Mucosa of descending colon (tissue), 3 donors: ENCODE measurements around the gene PODXL. TPM values are rescaled to one million over a fixed set of nuclear protein-coding genes. Genes with fewer than 3 reads are reported as not detected.
A peak's percentile ranks its signal among the peaks of the same experiment; 100 is the strongest.

ENCODE experiments used
- ATAC-seq: fragments of 200-7000 bp; cut with Tn5 transposase; one replicate; pipeline ENCODE4 v1.9.1; 2020; ENCODE audit warnings: mild to moderate bottlenecking, moderate library complexity
- DNase-seq, 3 donors: peaks; one replicate each; pipeline ENCODE4 v3.0.0-alpha.2; 2020
- H3K36me3 ChIP-seq: fragments of 200-600 bp; one replicate; pipeline ENCODE4 v1.8.0; 2021; ENCODE audit warnings: low read depth, mild to moderate bottlenecking
- H3K4me1 ChIP-seq: fragments of 200-600 bp; one replicate; pipeline ENCODE4 v1.8.0; 2021; ENCODE audit warnings: low read depth, mild to moderate bottlenecking
- H3K4me3 ChIP-seq: fragments of 200-600 bp; one replicate; pipeline ENCODE4 v1.8.0; 2021; ENCODE audit warnings: mild to moderate bottlenecking
- H3K9me3 ChIP-seq: fragments of 200-600 bp; one replicate; pipeline ENCODE4 v1.8.0; 2021; ENCODE audit warnings: mild to moderate bottlenecking
- intact Hi-C, 2 donors: fragments of 100-400 bp; cut with DNase I in 1 of 2; cut with micrococcal nuclease in 1 of 2; formaldehyde crosslinking; loops; one replicate each; pipeline versions ENCODE4 v1.11.0 to v1.11.1; 2022; cut with DNase I, micrococcal nuclease
- total RNA-seq, 3 donors: library from RNA; stranded (reverse); fragmentation: NEBNext Ultra II Directional in 2 of 3; extraction: Animal tissue kit (Norgen Biotek cat#: 25700) in 2 of 3; gene quantifications; one replicate each; pipeline versions ENCODE4 v1.2.1 to v1.2.4, GENCODE V29; 2021 to 2023
- TF ChIP-seq, protein P1 (sequence below): fragments of 200-600 bp; IDR thresholded peaks from one replicate; pipeline ENCODE4 v1.8.0; 2022; ENCODE audit warnings: antibody characterized with exemption, mild to moderate bottlenecking
- donor health status: DM: no; HTN: no; CAD: no; lungs with moderate emphysema.
- donor health status: DM: no; HTN: no; CAD: no.
- donor health status: DM: no; HTN: yes; CAD: no.

PODXL gene
- total RNA-seq, 3 donors from 2014 or later, result 11.8 to 25.6 (median 12.8) TPM

GRCh38 chr7:131587315-131587923 lies 31.0 kb upstream of the PODXL start:
- TF ChIP-seq, protein P1, sequence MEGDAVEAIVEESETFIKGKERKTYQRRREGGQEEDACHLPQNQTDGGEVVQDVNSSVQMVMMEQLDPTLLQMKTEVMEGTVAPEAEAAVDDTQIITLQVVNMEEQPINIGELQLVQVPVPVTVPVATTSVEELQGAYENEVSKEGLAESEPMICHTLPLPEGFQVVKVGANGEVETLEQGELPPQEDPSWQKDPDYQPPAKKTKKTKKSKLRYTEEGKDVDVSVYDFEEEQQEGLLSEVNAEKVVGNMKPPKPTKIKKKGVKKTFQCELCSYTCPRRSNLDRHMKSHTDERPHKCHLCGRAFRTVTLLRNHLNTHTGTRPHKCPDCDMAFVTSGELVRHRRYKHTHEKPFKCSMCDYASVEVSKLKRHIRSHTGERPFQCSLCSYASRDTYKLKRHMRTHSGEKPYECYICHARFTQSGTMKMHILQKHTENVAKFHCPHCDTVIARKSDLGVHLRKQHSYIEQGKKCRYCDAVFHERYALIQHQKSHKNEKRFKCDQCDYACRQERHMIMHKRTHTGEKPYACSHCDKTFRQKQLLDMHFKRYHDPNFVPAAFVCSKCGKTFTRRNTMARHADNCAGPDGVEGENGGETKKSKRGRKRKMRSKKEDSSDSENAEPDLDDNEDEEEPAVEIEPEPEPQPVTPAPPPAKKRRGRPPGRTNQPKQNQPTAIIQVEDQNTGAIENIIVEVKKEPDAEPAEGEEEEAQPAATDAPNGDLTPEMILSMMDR, result no peak
- ATAC-seq (no peak), DNase-seq (no peak)
- Histone ChIP-seq H3K4me3 (no peak overlapping the region), H3K36me3 (no peaks in the 10 kb centered on the region), H3K4me1 (no peaks in the 10 kb centered on the region), H3K9me3 (no peaks in the 10 kb centered on the region)
- intact Hi-C loops, result no loop called here

DNA sequence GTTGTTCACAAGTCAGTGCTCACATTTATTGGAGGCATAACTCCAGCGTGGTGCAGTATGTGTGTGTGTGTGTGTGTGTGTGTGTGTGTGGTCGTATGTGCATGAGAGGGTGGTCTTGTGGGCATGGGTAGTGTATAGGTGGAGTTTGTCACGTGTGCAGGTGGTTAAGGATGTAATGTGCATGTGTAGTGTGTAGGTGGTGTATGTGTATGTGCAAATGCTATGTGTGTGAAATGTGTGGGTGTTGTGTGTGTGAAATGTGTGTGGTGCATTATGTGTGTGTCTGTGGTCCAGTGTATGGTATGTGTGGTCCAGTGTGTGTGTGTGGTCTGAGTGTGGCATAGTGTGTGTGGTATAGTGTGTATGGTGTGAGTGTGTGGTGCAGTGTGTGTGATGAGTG lies 30.3 kb upstream of the PODXL start:
- TF ChIP-seq, protein P1, result no peak
- H3K4me1 ChIP-seq, result no peaks in the 10 kb centered on the region
- no peaks in the 10 kb centered on the region for H3K36me3 ChIP-seq
- DNase-seq (no peak), ATAC-seq (no peak)
- intact Hi-C loops, result no loop called here
- no peaks in the 10 kb centered on the region for H3K9me3 ChIP-seq
- H3K4me3 ChIP-seq, result no peak overlapping the region

DNA sequence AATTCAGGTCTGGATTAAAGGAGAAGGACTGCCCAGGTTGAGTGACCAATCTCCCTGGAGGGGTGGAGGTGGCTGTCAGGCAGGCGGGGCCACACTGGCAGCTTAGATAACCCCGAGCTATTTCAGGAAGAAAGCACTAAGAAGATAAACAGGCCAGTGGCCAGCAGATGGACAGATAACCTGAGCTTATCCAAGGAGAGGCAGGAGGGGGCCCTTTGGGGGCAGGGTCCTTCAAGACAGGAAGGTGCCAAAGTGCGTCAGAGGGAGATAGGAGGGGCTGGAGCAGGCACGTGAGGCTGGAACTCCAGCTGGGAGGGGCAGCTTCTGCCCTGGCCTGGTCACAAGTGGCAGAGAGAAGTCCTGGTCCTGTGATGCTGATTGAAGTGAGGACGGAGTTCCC lies 29.8 kb upstream of the PODXL start:
- DNase-seq, result peak in 2 of 3 donors; percentile 35 to 53
- TF ChIP-seq, protein P1, result no peak
- intact Hi-C loops, result no loop called here
- H3K9me3 ChIP-seq, result no peaks in the 10 kb centered on the region
- H3K4me1 ChIP-seq, result no peaks in the 10 kb centered on the region
- ATAC-seq, result peak; percentile 75
- no peaks in the 10 kb centered on the region for H3K36me3 ChIP-seq
- H3K4me3 ChIP-seq, result no peak overlapping the region

DNA sequence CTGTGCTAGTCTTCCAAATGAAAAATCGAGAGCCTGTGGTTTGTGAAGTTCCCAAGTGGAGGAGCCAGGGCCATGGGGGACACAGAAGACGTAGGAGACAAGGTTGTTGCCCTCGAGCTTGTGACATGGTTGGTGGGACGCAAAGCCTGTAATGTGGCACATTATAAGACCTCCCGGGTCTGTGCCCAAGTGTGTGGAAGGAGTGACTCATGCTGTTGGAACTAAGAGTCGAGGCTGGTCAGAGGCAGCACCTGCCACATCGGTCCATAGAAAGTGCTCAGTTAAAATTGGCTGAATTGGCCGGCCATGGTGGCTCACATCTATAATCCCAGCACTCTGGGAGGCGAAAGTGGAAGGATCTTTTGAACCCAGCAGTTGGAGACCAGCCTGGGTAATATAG lies 27.0 kb upstream of the PODXL start:
- Histone ChIP-seq H3K9me3 (no peaks in the 10 kb centered on the region), H3K4me3 (no peak overlapping the region), H3K36me3 (no peaks in the 10 kb centered on the region), H3K4me1 (no peaks in the 10 kb centered on the region)
- intact Hi-C loops, result no loop called here
- DNase-seq, result no peak
- TF ChIP-seq, protein P1, result no peak
- ATAC-seq, result no peak

- DNase-seq (peak in 1 of 3 donors; percentile 12), ATAC-seq (no peak)
- TF ChIP-seq, protein P1, result no peak
- intact Hi-C loops, result no loop called here
- no peaks in the 10 kb centered on the region for H3K9me3 ChIP-seq
- H3K4me3 ChIP-seq, result no peak overlapping the region
- no peaks in the 10 kb centered on the region for H3K4me1 ChIP-seq
- H3K36me3 ChIP-seq, result no peaks in the 10 kb centered on the region
These were observed 25.0 kb upstream of the PODXL start for GRCh38 chr7:131581241-131582051.
